B cell (primary cell): ENCODE data around the gene GGT6. TPM values are rescaled to one million over a fixed set of nuclear protein-coding genes. Genes with fewer than 3 reads are reported as not detected.

Experiments used
- ATAC-seq: fragments of 200-7000 bp; cut with Tn5 transposase; one replicate; pipeline ENCODE4 v1.10.0; 2021; ENCODE audit warnings: low read depth, mild to moderate bottlenecking, moderate number of reproducible peaks, moderate library complexity
- CTCF ChIA-PET: fragments of 350-600 bp; sonication (Branson Sonifier 250); formaldehyde crosslinking; loops from one replicate; lab custom pipeline; 2021; ENCODE audit warnings: antibody characterized with exemption, inconsistent platforms; lab: Charles Lee
- POLR2A ChIA-PET: fragments of 350-600 bp; sonication (Branson Sonifier 250); formaldehyde crosslinking; loops from one replicate; lab custom pipeline; 2021; ENCODE audit warnings: antibody characterized with exemption; lab: Charles Lee
- DNase-seq: peaks from one replicate; pipeline ENCODE4 v3.0.0; 2013
- H2AFZ ChIP-seq: 2 replicates; pipeline ENCODE4 v1.6.1; 2012; ENCODE audit warnings: mild to moderate bottlenecking, low read depth, low read length; ENCODE audit not compliant: insufficient read depth, poor library complexity, severe bottlenecking
- H3K27ac ChIP-seq, 2 donors: 1 replicate in 1 of 2; 2 replicates in 1 of 2; pipeline ENCODE4 v1.5.1; 2012 to 2013; ENCODE audit warnings: low read length in 2 of 2, mild to moderate bottlenecking in 2 of 2, moderate library complexity in 1 of 2
- H3K27me3 ChIP-seq, 4 experiments: fragments of 200-600 bp in 1 of 4; sonication (generic) in 1 of 4; replicated peaks in 1 of 4; 1 replicate in 2 of 4; 2 replicates in 2 of 4; pipeline versions ENCODE4 v1.6.1 to v1.7.0; 2013 to 2016; ENCODE audit warnings: low read length in 3 of 4, mild to moderate bottlenecking in 2 of 4, mixed read lengths in 1 of 4, moderate library complexity in 1 of 4; ENCODE audit not compliant: insufficient read depth in 4 of 4, control insufficient read depth in 3 of 4; ENCODE audit errors: control extremely low read depth in 1 of 4
- H3K36me3 ChIP-seq, 2 experiments: replicated peaks in 1 of 2; 1 replicate in 1 of 2; 2 replicates in 1 of 2; pipeline versions ENCODE4 v1.6.1 to v1.7.1; 2013; ENCODE audit warnings: low read length in 1 of 2; ENCODE audit not compliant: insufficient read depth in 2 of 2, control insufficient read depth in 1 of 2; ENCODE audit errors: control extremely low read depth in 1 of 2, extremely low read depth in 1 of 2
- H3K4me1 ChIP-seq, 2 donors: fragments of 200-600 bp in 1 of 2; sonication (generic) in 1 of 2; 1 replicate in 1 of 2; 2 replicates in 1 of 2; pipeline versions ENCODE4 v1.5.1 to v1.6.1; 2013 to 2017; ENCODE audit warnings: low read length in 2 of 2; ENCODE audit not compliant: control insufficient read depth in 2 of 2, insufficient read depth in 2 of 2
- H3K4me2 ChIP-seq: replicated peaks from 2 replicates; pipeline ENCODE3; 2012; ENCODE audit warnings: mild to moderate bottlenecking, low read depth, low read length; ENCODE audit not compliant: poor library complexity, severe bottlenecking
- H3K4me3 ChIP-seq, 5 experiments: fragments of 200-600 bp in 1 of 5; sonication (generic) in 1 of 5; 1 replicate in 3 of 5; 2 replicates in 2 of 5; pipeline versions ENCODE4 v1.5.1 to v1.7.0; 2011 to 2016; ENCODE audit warnings: low read length in 4 of 5, mild to moderate bottlenecking in 4 of 5, low read depth in 2 of 5, control low read depth in 1 of 5, moderate library complexity in 1 of 5; ENCODE audit not compliant: insufficient read depth in 1 of 5; ENCODE audit errors: control extremely low read depth in 1 of 5, extremely low read depth in 1 of 5
- H3K79me2 ChIP-seq: fragments of 200-600 bp; sonication (generic); one replicate; pipeline ENCODE4 v1.6.0; 2016; ENCODE audit warnings: low read length; ENCODE audit not compliant: control insufficient read depth, insufficient read depth
- H3K9ac ChIP-seq: fragments of 200-600 bp; sonication (generic); 2 replicates; pipeline ENCODE4 v1.6.1; 2017; ENCODE audit warnings: mild to moderate bottlenecking, low read length, moderate library complexity
- H3K9me3 ChIP-seq, 3 donors: one replicate each; pipeline versions ENCODE4 v1.6.1 to v1.7.1; 2013; ENCODE audit warnings: low read length in 2 of 3; ENCODE audit not compliant: control insufficient read depth in 2 of 3, insufficient read depth in 1 of 3; ENCODE audit errors: control extremely low read depth in 1 of 3
- H4K20me1 ChIP-seq: 2 replicates; pipeline ENCODE4 v1.6.0; 2012; ENCODE audit warnings: mild to moderate bottlenecking, low read length; ENCODE audit not compliant: insufficient read depth, control insufficient read depth, poor library complexity, severe bottlenecking
- H3K27ac Mint-ChIP-seq: one replicate; pipeline ENCODE4 v1.8.0; 2021; ENCODE audit warnings: mixed read lengths
- H3K27me3 Mint-ChIP-seq: one replicate; pipeline ENCODE4 v1.8.0; 2021; ENCODE audit warnings: mixed read lengths
- H3K4me1 Mint-ChIP-seq: one replicate; pipeline ENCODE4 v1.8.0; 2021; ENCODE audit warnings: mixed read lengths
- H3K4me3 Mint-ChIP-seq: one replicate; pipeline ENCODE4 v1.8.0; 2021; ENCODE audit warnings: mixed read lengths
- H3K9me3 Mint-ChIP-seq: one replicate; pipeline ENCODE4 v1.8.0; 2022; ENCODE audit warnings: mixed read lengths; ENCODE audit not compliant: insufficient read depth
- EZH2 ChIP-seq: IDR thresholded peaks from 2 replicates; pipeline ENCODE4 v1.6.1; 2012; ENCODE audit warnings: borderline replicate concordance, low read depth, mild to moderate bottlenecking, moderate library complexity, low read length; ENCODE audit not compliant: insufficient read depth, poor library complexity, severe bottlenecking
- WGBS: methylation state at CpG from one replicate; pipeline ENCODE4 v1.1.5; 2013; ENCODE audit warnings: missing lambda C conversion rate; ENCODE audit not compliant: insufficient coverage; 5-methylcytosine and 5-hydroxymethylcytosine counted together
- intact Hi-C: fragments of 100-400 bp; cut with micrococcal nuclease; formaldehyde crosslinking; loops from one replicate; pipeline ENCODE4 v1.10.0; 2022
- polyA plus RNA-seq: library from polyadenylated mRNA; depleted of rRNA; stranded (reverse); fragments of >200 nt; gene quantifications from 2 replicates; pipeline ENCODE4 v1.2.3, GENCODE V29; 2012
- total RNA-seq, 2 donors: library from RNA; stranded (reverse); fragments of 120-200 nt in 1 of 2; gene quantifications; 1 replicate in 1 of 2; 2 replicates in 1 of 2; pipeline versions ENCODE4 v1.2.3 to v1.2.4, GENCODE V29; 2013 to 2022
- TF ChIP-seq, protein P1 (sequence below): fragments of 200-600 bp; IDR thresholded peaks from one replicate; pipeline ENCODE4 v1.8.0; 2022; ENCODE audit warnings: antibody characterized with exemption, mild to moderate bottlenecking

Gene GGT6
- total and polyA plus RNA-seq, 2 donors (not counting 1 experiment from before 2014, with no cell fraction given): not detected

DNA sequence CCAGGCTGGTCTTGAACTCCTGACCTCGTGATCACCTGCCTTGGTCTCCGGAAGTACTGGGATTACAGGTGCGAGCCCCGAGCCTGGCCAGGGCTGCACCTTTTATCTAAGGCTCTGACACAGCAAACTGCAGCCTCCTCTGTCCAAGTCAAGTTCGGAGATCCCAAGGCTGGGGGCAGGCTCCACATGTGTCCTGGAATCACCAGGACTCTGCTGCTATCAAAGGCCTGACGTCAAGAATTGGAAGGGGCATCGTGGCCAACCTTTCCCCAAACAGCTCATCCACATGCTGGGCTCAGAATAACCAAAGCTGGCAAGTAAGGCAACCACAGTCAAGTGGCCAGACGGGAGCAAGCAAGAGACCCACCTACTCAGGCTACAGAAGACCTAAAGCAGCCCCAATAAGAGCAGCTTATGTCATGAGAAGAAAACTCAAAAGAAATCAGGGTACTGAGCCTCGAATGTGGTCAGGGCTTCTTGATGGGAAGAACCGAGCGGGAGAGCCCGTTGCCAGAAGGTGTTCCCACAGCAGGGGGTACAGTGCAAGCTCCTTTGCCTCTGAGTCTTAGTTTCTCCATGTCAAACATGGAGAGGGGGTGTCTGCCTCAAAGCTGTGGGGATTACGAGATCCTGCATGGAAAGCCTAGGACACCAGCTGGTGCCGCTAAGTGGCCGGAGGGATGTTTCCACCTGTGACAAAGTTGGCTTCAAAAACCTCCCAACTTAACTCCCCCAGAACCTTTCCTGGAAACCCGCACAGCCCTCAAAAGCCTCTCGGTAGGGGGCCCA, 13.1 kb downstream of the GGT6 start:
- ATAC-seq (no peak), DNase-seq (no peak)
- Mint-ChIP-seq H3K4me1 (no peaks in the 10 kb centered on the region), H3K9me3 (no peaks in the 10 kb centered on the region), H3K4me3 (no peak overlapping the region), H3K27ac (no peak overlapping the region), H3K27me3 (no peaks in the 10 kb centered on the region)
- ChIA-PET CTCF (no interaction called here), POLR2A (interaction anchor here (0.6 kb wide), 1 partner anchor 10 kb away, joined by 5 read pairs; no protein-coding TSS in a partner anchor)
- Histone ChIP-seq H3K36me3 (peaks cover 0 to 87% of the 10 kb centered on the region in 2 experiments), H2AFZ (no peak overlapping the region), H3K27me3 (no peaks in the 10 kb centered on the region), H3K4me2 (no peak overlapping the region), H3K4me1 (no peaks in the 10 kb centered on the region), H3K4me3 (no peak overlapping the region), H3K79me2 (no peaks in the 10 kb centered on the region), H3K27ac (no peak overlapping the region), H3K9me3 (no peaks in the 10 kb centered on the region), H4K20me1 (no peaks in the 10 kb centered on the region), H3K9ac (no peak overlapping the region)
- 97% methylated on average over 15 of the region's 17 CpGs for WGBS
- intact Hi-C loops: no loop called here
- no peak for TF ChIP-seq EZH2
- TF ChIP-seq, protein P1, sequence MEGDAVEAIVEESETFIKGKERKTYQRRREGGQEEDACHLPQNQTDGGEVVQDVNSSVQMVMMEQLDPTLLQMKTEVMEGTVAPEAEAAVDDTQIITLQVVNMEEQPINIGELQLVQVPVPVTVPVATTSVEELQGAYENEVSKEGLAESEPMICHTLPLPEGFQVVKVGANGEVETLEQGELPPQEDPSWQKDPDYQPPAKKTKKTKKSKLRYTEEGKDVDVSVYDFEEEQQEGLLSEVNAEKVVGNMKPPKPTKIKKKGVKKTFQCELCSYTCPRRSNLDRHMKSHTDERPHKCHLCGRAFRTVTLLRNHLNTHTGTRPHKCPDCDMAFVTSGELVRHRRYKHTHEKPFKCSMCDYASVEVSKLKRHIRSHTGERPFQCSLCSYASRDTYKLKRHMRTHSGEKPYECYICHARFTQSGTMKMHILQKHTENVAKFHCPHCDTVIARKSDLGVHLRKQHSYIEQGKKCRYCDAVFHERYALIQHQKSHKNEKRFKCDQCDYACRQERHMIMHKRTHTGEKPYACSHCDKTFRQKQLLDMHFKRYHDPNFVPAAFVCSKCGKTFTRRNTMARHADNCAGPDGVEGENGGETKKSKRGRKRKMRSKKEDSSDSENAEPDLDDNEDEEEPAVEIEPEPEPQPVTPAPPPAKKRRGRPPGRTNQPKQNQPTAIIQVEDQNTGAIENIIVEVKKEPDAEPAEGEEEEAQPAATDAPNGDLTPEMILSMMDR: no peak
